Measurements from ENCODE around the gene C2orf68.
"Not testable (repeated sequence)": the region's sequence is repeated elsewhere in the genome, so short reads cannot be mapped to it uniquely, and the experiment has no call there.

DNA sequence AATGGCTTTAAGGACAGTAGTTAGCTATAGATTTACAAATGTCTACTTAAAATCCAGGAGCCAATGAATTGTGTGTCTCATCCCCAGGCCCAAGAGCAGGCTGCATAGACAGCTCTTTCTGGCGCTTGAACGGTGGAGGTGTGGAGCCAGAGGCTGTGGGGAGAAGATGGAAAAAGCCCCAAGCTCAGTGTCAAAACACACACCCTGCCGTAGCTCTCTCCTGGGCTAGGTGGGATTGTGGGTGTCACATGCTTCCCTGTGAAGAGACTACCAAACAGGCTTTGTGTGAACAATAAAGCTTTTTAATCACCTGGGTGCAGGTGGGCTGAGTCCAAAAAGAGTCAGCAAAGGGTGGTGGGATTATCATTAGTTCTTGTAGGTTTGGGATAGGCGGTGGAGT lies 45.5 kb upstream of the C2orf68 start:
- TF ChIP-seq, protein P1, sequence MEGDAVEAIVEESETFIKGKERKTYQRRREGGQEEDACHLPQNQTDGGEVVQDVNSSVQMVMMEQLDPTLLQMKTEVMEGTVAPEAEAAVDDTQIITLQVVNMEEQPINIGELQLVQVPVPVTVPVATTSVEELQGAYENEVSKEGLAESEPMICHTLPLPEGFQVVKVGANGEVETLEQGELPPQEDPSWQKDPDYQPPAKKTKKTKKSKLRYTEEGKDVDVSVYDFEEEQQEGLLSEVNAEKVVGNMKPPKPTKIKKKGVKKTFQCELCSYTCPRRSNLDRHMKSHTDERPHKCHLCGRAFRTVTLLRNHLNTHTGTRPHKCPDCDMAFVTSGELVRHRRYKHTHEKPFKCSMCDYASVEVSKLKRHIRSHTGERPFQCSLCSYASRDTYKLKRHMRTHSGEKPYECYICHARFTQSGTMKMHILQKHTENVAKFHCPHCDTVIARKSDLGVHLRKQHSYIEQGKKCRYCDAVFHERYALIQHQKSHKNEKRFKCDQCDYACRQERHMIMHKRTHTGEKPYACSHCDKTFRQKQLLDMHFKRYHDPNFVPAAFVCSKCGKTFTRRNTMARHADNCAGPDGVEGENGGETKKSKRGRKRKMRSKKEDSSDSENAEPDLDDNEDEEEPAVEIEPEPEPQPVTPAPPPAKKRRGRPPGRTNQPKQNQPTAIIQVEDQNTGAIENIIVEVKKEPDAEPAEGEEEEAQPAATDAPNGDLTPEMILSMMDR (IDR thresholded peaks at IDR 0.05; ENCODE audit: control extremely low read depth in 1 of 3, insufficient read depth in 1 of 3, low read depth in 1 of 3, low read length in 3 of 3), result not testable (repeated sequence)
- not testable (repeated sequence) for TF ChIP-seq POLR2AphosphoS5 (IDR thresholded peaks at IDR 0.05; ENCODE audit: low read depth, low read length); NRF1 (IDR thresholded peaks at IDR 0.05; ENCODE audit: low read depth, low read length); CREB1 (IDR thresholded peaks at IDR 0.05); RAD21 (IDR thresholded peaks at IDR 0.05 in 1 of 2, conservative IDR thresholded peaks at IDR 0.05 in 1 of 2; ENCODE audit: low read depth in 2 of 2, low read length in 2 of 2); CEBPB (IDR thresholded peaks at IDR 0.05; ENCODE audit: low read depth, low read length); EZH2 (IDR thresholded peaks at IDR 0.05; ENCODE audit: low read depth, low read length, severe bottlenecking); EP300 (IDR thresholded peaks at IDR 0.05; ENCODE audit: borderline replicate concordance in 1 of 2, low read depth in 2 of 2, low read length in 2 of 2); HDAC6 (IDR thresholded peaks at IDR 0.05; ENCODE audit: low read depth, low read length); MAFK (IDR thresholded peaks at IDR 0.05; ENCODE audit: low read depth, low read length); BCL11A (IDR thresholded peaks at IDR 0.05; ENCODE audit: low read depth in 2 of 2, low read length in 2 of 2); SUZ12 (IDR thresholded peaks at IDR 0.05; ENCODE audit: low read length); POLR2A (IDR thresholded peaks at IDR 0.05; ENCODE audit: control extremely low read depth in 1 of 2, low read depth in 2 of 2, low read length in 2 of 2)
- TF ChIP-seq, protein P2, sequence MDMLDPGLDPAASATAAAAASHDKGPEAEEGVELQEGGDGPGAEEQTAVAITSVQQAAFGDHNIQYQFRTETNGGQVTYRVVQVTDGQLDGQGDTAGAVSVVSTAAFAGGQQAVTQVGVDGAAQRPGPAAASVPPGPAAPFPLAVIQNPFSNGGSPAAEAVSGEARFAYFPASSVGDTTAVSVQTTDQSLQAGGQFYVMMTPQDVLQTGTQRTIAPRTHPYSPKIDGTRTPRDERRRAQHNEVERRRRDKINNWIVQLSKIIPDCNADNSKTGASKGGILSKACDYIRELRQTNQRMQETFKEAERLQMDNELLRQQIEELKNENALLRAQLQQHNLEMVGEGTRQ (IDR thresholded peaks at IDR 0.05; ENCODE audit: low read length), result not testable (repeated sequence)
